Kasumi-1 (cell line): Measurements from ENCODE around the gene LTBP4.
A peak's percentile ranks its signal among the peaks of the same experiment; 100 is the strongest.
"Not testable (repeated sequence)": the region's sequence is repeated elsewhere in the genome, so short reads cannot be mapped to it uniquely, and the experiment has no call there.

Source experiments
- DNase-seq, 2 experiments: peaks; one replicate each; lab custom pipeline; 2025; lab: John Stamatoyannopoulos, UW

Gene LTBP4

GRCh38 chr19:40601134-40601974 lies at the start of gene LTBP4:
LTBP4 (plus strand) TSS chr19:40601369; CDS start chr19:40601388, 19 bp downstream.
- DNase-seq, result no peak

- no peak for DNase-seq
Measured at GRCh38 chr19:40552848-40553247, 48.3 kb upstream of the LTBP4 start.

GRCh38 chr19:40553885-40554857 lies 47.0 kb upstream of the LTBP4 start:
- DNase-seq, result no peak

- no peak for DNase-seq
Measured at GRCh38 chr19:40555978-40556689, 45.0 kb upstream of the LTBP4 start.

- no peak for DNase-seq
Measured at GRCh38 chr19:40556953-40557530, 44.1 kb upstream of the LTBP4 start.

GRCh38 chr19:40559394-40559793 lies 41.8 kb upstream of the LTBP4 start:
- DNase-seq, result no peak

GRCh38 chr19:40560092-40560507 lies 41.1 kb upstream of the LTBP4 start:
- DNase-seq, result no peak

GRCh38 chr19:40561947-40562346 lies 39.2 kb upstream of the LTBP4 start:
- DNase-seq, result peak; percentile 12 to 16

GRCh38 chr19:40564535-40564934 lies 36.6 kb upstream of the LTBP4 start:
- not testable (repeated sequence) for DNase-seq

- DNase-seq, result no peak
Measured at GRCh38 chr19:40565355-40565754, 35.8 kb upstream of the LTBP4 start.

- no peak for DNase-seq
Measured at GRCh38 chr19:40565910-40566495, 35.2 kb upstream of the LTBP4 start.

GRCh38 chr19:40567040-40567749 lies 34.0 kb upstream of the LTBP4 start:
- no peak for DNase-seq

GRCh38 chr19:40567750-40568494 lies 33.2 kb upstream of the LTBP4 start:
- DNase-seq, result no peak

- DNase-seq, result peak; percentile 95 to 96
Measured at GRCh38 chr19:40570313-40571004, 30.7 kb upstream of the LTBP4 start.

- DNase-seq, result no peak
Measured at GRCh38 chr19:40571005-40571318, 30.2 kb upstream of the LTBP4 start.

GRCh38 chr19:40571831-40572495 lies 29.2 kb upstream of the LTBP4 start:
- DNase-seq, result no peak

- DNase-seq, result no peak
Measured at GRCh38 chr19:40575326-40575725, 25.8 kb upstream of the LTBP4 start.

GRCh38 chr19:40576151-40576584 lies 25.0 kb upstream of the LTBP4 start:
- DNase-seq, result no peak
